ENCODE results near the gene ALG8. TPM values are rescaled to one million over a fixed set of nuclear protein-coding genes. Genes with fewer than 3 reads are reported as not detected.

Gene ALG8
- total RNA-seq, 1 experiment from 2014 or later: 97.0 TPM

GRCh38 chr11:78081583-78081982, 57.8 kb downstream of the ALG8 start:
- Histone ChIP-seq H3K9me3 (ENCODE audit: control insufficient read depth, insufficient read depth, low read depth, low read length) (no peaks in the 10 kb centered on the region), H3K36me3 (ENCODE audit: control insufficient read depth, insufficient read depth, low read length) (no peaks in the 10 kb centered on the region; the same call in 1 of the 2 replicates), H3K27me3 (ENCODE audit: control insufficient read depth, insufficient read depth, low read length) (no peaks in the 10 kb centered on the region), H3K4me3 (ENCODE audit: low read depth in 2 of 2, low read length in 2 of 2) (no peak overlapping the region), H3K4me1 (ENCODE audit: control insufficient read depth, insufficient read depth, low read length) (peaks cover 19% of the 10 kb centered on the region), H3K27ac (ENCODE audit: low read length) (peak overlapping the region; percentile 44)
- ATAC-seq (no peak), DNase-seq (ENCODE audit: low read depth, low spot score) (no peak)
- POLR2A ChIA-PET: no interaction called here
- TF ChIP-seq POLR2AphosphoS5 (IDR thresholded peaks at IDR 0.05; ENCODE audit: low read depth, low read length): no peak
- TF ChIP-seq REST (IDR thresholded peaks at IDR 0.05; ENCODE audit: insufficient read depth in 1 of 2, low read depth in 2 of 2, low read length in 1 of 2): no peak
- no peak for TF ChIP-seq SIN3A (IDR thresholded peaks at IDR 0.05; ENCODE audit: borderline replicate concordance, insufficient read depth, low read depth, low read length)
- no peak for TF ChIP-seq TCF7L2 (IDR thresholded peaks at IDR 0.05; ENCODE audit: low read depth, low read length)
- TF ChIP-seq CTCF (IDR thresholded peaks at IDR 0.05): no peak
- intact Hi-C loops (cut with micrococcal nuclease; ENCODE audit: unreplicated experiment) (no loop called here), in situ Hi-C loops (cut with HindIII; ENCODE audit: low pct_unique_long_range_greater_than_20kb, low sequenced_read_pairs) (no loop called here)
- CTCF ChIA-PET: no interaction called here
- no TSS peak for BruUV-seq (replicated peaks)

GRCh38 chr11:78080818-78081495, 58.5 kb downstream of the ALG8 start:
- ATAC-seq (no peak), DNase-seq (ENCODE audit: low read depth, low spot score) (no peak)
- TF ChIP-seq TCF7L2 (IDR thresholded peaks at IDR 0.05; ENCODE audit: low read depth, low read length) (no peak), CTCF (IDR thresholded peaks at IDR 0.05) (no peak), REST (IDR thresholded peaks at IDR 0.05; ENCODE audit: insufficient read depth in 1 of 2, low read depth in 2 of 2, low read length in 1 of 2) (no peak), SIN3A (IDR thresholded peaks at IDR 0.05; ENCODE audit: borderline replicate concordance, insufficient read depth, low read depth, low read length) (no peak), POLR2AphosphoS5 (IDR thresholded peaks at IDR 0.05; ENCODE audit: low read depth, low read length) (no peak)
- in situ Hi-C loops (cut with HindIII; ENCODE audit: low pct_unique_long_range_greater_than_20kb, low sequenced_read_pairs): no loop called here
- peak overlapping the region; percentile 44 for H3K27ac ChIP-seq (ENCODE audit: low read length)
- ChIA-PET CTCF (no interaction called here), POLR2A (interaction anchor here (0.7 kb wide), 1 partner anchor 207 kb away, joined by 3 read pairs; no protein-coding TSS in a partner anchor)
- no peaks in the 10 kb centered on the region; the same call in 1 of the 2 replicates for H3K36me3 ChIP-seq (ENCODE audit: control insufficient read depth, insufficient read depth, low read length)
- no peaks in the 10 kb centered on the region for H3K27me3 ChIP-seq (ENCODE audit: control insufficient read depth, insufficient read depth, low read length)
- H3K9me3 ChIP-seq (ENCODE audit: control insufficient read depth, insufficient read depth, low read depth, low read length): no peaks in the 10 kb centered on the region
- BruUV-seq (replicated peaks): no TSS peak
- H3K4me1 ChIP-seq (ENCODE audit: control insufficient read depth, insufficient read depth, low read length): peaks cover 22% of the 10 kb centered on the region
- intact Hi-C loops (cut with micrococcal nuclease; ENCODE audit: unreplicated experiment): no loop called here
- H3K4me3 ChIP-seq (ENCODE audit: low read depth in 2 of 2, low read length in 2 of 2): peak overlapping the region in 1 of 2 experiments; percentile 87; a peak in 2 of 4 replicates

All from Panc1 (cell line).